Muscle layer of duodenum (tissue), 2 donors: ENCODE measurements around the gene OCLN.
"Not testable (repeated sequence)": the region's sequence is repeated elsewhere in the genome, so short reads cannot be mapped to it uniquely, and the experiment has no call there.

Experiments used
- H3K27ac ChIP-seq: one replicate; pipeline ENCODE4 v1.7.0; 2013; ENCODE audit warnings: mild to moderate bottlenecking, low read length
- H3K27me3 ChIP-seq: one replicate; pipeline ENCODE4 v1.7.0; 2013; ENCODE audit warnings: low read depth, mild to moderate bottlenecking, control low read depth, low read length
- H3K36me3 ChIP-seq, 2 donors: one replicate each; pipeline ENCODE4 v1.7.0; 2013; ENCODE audit warnings: low read length in 2 of 2, control low read depth in 1 of 2, mild to moderate bottlenecking in 1 of 2; ENCODE audit not compliant: insufficient read depth in 2 of 2, control insufficient read depth in 1 of 2
- H3K4me1 ChIP-seq, 2 donors: one replicate each; pipeline ENCODE4 v1.7.0; 2013; ENCODE audit warnings: low read length in 2 of 2, mild to moderate bottlenecking in 2 of 2, control low read depth in 1 of 2, moderate library complexity in 1 of 2; ENCODE audit not compliant: insufficient read depth in 2 of 2, control insufficient read depth in 1 of 2
- H3K4me3 ChIP-seq, 2 donors: one replicate each; pipeline ENCODE4 v1.7.0; 2013; ENCODE audit warnings: low read length in 2 of 2, low read depth in 1 of 2, mild to moderate bottlenecking in 1 of 2
- H3K9me3 ChIP-seq, 2 donors: one replicate each; pipeline ENCODE4 v1.7.0; 2013; ENCODE audit warnings: low read length in 2 of 2, control low read depth in 1 of 2, mild to moderate bottlenecking in 1 of 2; ENCODE audit not compliant: control insufficient read depth in 1 of 2
- donor health status: healthy.

The OCLN gene

GRCh38 chr5:69492391-69492922 is at the start of gene OCLN:
Gene OCLN, plus strand, starts transcription at chr5:69492790. Its CDS starts 11,455 bp downstream, at chr5:69504245.
- Histone ChIP-seq H3K9me3 (no peaks in the 10 kb centered on the region), H3K4me1 (peaks cover 0 to 24% of the 10 kb centered on the region in 2 donors), H3K27me3 (peaks cover 13% of the 10 kb centered on the region), H3K27ac (peak within 1 kb of the TSS; percentile 75), H3K36me3 (no peaks in the 10 kb centered on the region), H3K4me3 (peak within 1 kb of the TSS; percentile 60 to 89)

- H3K27ac ChIP-seq, result no peak overlapping the region
- H3K9me3 ChIP-seq, result no peaks in the 10 kb centered on the region
- H3K27me3 ChIP-seq, result no peaks in the 10 kb centered on the region
- H3K4me1 ChIP-seq, result no peaks in the 10 kb centered on the region
- H3K36me3 ChIP-seq, result no peaks in the 10 kb centered on the region
- no peak overlapping the region for H3K4me3 ChIP-seq
Measured at GRCh38 chr5:69444127-69444754, 48.3 kb upstream of the OCLN start.

GRCh38 chr5:69449511-69449910 is 43.1 kb upstream of the OCLN start:
- Histone ChIP-seq H3K27ac (no peak overlapping the region), H3K36me3 (no peaks in the 10 kb centered on the region), H3K27me3 (no peaks in the 10 kb centered on the region), H3K9me3 (no peaks in the 10 kb centered on the region), H3K4me3 (no peak overlapping the region), H3K4me1 (no peaks in the 10 kb centered on the region)

GRCh38 chr5:69450116-69450515 is 42.5 kb upstream of the OCLN start:
- Histone ChIP-seq H3K9me3 (no peaks in the 10 kb centered on the region), H3K27me3 (no peaks in the 10 kb centered on the region), H3K4me3 (no peak overlapping the region), H3K4me1 (no peaks in the 10 kb centered on the region), H3K36me3 (no peaks in the 10 kb centered on the region), H3K27ac (no peak overlapping the region)

- H3K4me3 ChIP-seq, H3K4me1 ChIP-seq, H3K9me3 ChIP-seq, H3K36me3 ChIP-seq, H3K27me3 ChIP-seq, H3K27ac ChIP-seq: not testable (repeated sequence)
Measured at GRCh38 chr5:69450527-69450926, 42.1 kb upstream of the OCLN start.

GRCh38 chr5:69451941-69452647 is 40.5 kb upstream of the OCLN start:
- H3K4me1 ChIP-seq, result no peaks in the 10 kb centered on the region
- H3K27ac ChIP-seq, result peak overlapping the region; percentile 49
- H3K9me3 ChIP-seq, result no peaks in the 10 kb centered on the region
- no peaks in the 10 kb centered on the region for H3K36me3 ChIP-seq
- H3K4me3 ChIP-seq, result no peak overlapping the region
- no peaks in the 10 kb centered on the region for H3K27me3 ChIP-seq

- H3K9me3 ChIP-seq, H3K36me3 ChIP-seq, H3K4me3 ChIP-seq, H3K27me3 ChIP-seq, H3K27ac ChIP-seq, H3K4me1 ChIP-seq: not testable (repeated sequence)
Measured at GRCh38 chr5:69453487-69453886, 39.1 kb upstream of the OCLN start.

- no peaks in the 10 kb centered on the region for H3K27me3 ChIP-seq
- no peaks in the 10 kb centered on the region for H3K36me3 ChIP-seq
- H3K9me3 ChIP-seq, result no peaks in the 10 kb centered on the region
- H3K4me3 ChIP-seq, result no peak overlapping the region
- H3K27ac ChIP-seq, result peak overlapping the region; percentile 71
- no peaks in the 10 kb centered on the region for H3K4me1 ChIP-seq
Measured at GRCh38 chr5:69454460-69455249, 37.9 kb upstream of the OCLN start.

- not testable (repeated sequence) for H3K9me3 ChIP-seq, H3K4me1 ChIP-seq, H3K27me3 ChIP-seq, H3K4me3 ChIP-seq, H3K36me3 ChIP-seq, H3K27ac ChIP-seq
Measured at GRCh38 chr5:69455428-69455988, 37.1 kb upstream of the OCLN start.

- no peaks in the 10 kb centered on the region for H3K4me1 ChIP-seq
- no peak overlapping the region for H3K4me3 ChIP-seq
- no peak overlapping the region for H3K27ac ChIP-seq
- H3K36me3 ChIP-seq, result no peaks in the 10 kb centered on the region
- H3K27me3 ChIP-seq, result no peaks in the 10 kb centered on the region
- no peaks in the 10 kb centered on the region for H3K9me3 ChIP-seq
Measured at GRCh38 chr5:69462170-69462569, 30.4 kb upstream of the OCLN start.

- not testable (repeated sequence) for H3K9me3 ChIP-seq, H3K27ac ChIP-seq, H3K27me3 ChIP-seq, H3K36me3 ChIP-seq, H3K4me1 ChIP-seq, H3K4me3 ChIP-seq
Measured at GRCh38 chr5:69466375-69466774, 26.2 kb upstream of the OCLN start.
